ENCODE data around the gene EYA2. TPM values are rescaled to one million over a fixed set of nuclear protein-coding genes. Genes with fewer than 3 reads are reported as not detected.

EYA2 gene
- polyA plus RNA-seq, 1 experiment = 4.0 TPM

GRCh38 chr20:46963196-46963529, 68.5 kb downstream of the EYA2 start:
- H3K9me3 ChIP-seq (ENCODE audit: control insufficient read depth, insufficient read depth, low read length) = no peaks in the 10 kb centered on the region
- no peaks in the 10 kb centered on the region for H3K27me3 ChIP-seq (ENCODE audit: control insufficient read depth, insufficient read depth, low read length)
- CTCF ChIA-PET = no interaction called here
- H3K4me3 ChIP-seq (ENCODE audit: low read depth, low read length) = no peak overlapping the region
- DNase-seq (ENCODE audit: low read depth, low spot score) = no peak
- no peak overlapping the region for H3K27ac ChIP-seq (ENCODE audit: low read depth, low read length)
- POLR2A ChIA-PET = no interaction called here
- no peak for TF ChIP-seq CTCF (IDR thresholded peaks at IDR 0.05; ENCODE audit: low read depth, low read length)

GRCh38 chr20:46963758-46964617, 69.3 kb downstream of the EYA2 start:
- Histone ChIP-seq H3K4me3 (ENCODE audit: low read depth, low read length) (no peak overlapping the region), H3K9me3 (ENCODE audit: control insufficient read depth, insufficient read depth, low read length) (no peaks in the 10 kb centered on the region), H3K27ac (ENCODE audit: low read depth, low read length) (no peak overlapping the region), H3K27me3 (ENCODE audit: control insufficient read depth, insufficient read depth, low read length) (no peaks in the 10 kb centered on the region)
- CTCF ChIA-PET = no interaction called here
- POLR2A ChIA-PET = no interaction called here
- no peak for DNase-seq (ENCODE audit: low read depth, low spot score)
- TF ChIP-seq CTCF (IDR thresholded peaks at IDR 0.05; ENCODE audit: low read depth, low read length) = no peak

GRCh38 chr20:46964618-46965455, 70.2 kb downstream of the EYA2 start:
- Histone ChIP-seq H3K27ac (ENCODE audit: low read depth, low read length) (no peak overlapping the region), H3K4me3 (ENCODE audit: low read depth, low read length) (no peak overlapping the region), H3K9me3 (ENCODE audit: control insufficient read depth, insufficient read depth, low read length) (no peaks in the 10 kb centered on the region), H3K27me3 (ENCODE audit: control insufficient read depth, insufficient read depth, low read length) (no peaks in the 10 kb centered on the region)
- no peak for TF ChIP-seq CTCF (IDR thresholded peaks at IDR 0.05; ENCODE audit: low read depth, low read length)
- CTCF ChIA-PET = no interaction called here
- DNase-seq (ENCODE audit: low read depth, low spot score) = no peak
- POLR2A ChIA-PET = no interaction called here

GRCh38 chr20:46965477-46965876, 70.8 kb downstream of the EYA2 start:
- no peaks in the 10 kb centered on the region for H3K27me3 ChIP-seq (ENCODE audit: control insufficient read depth, insufficient read depth, low read length)
- no peak overlapping the region for H3K4me3 ChIP-seq (ENCODE audit: low read depth, low read length)
- H3K9me3 ChIP-seq (ENCODE audit: control insufficient read depth, insufficient read depth, low read length) = no peaks in the 10 kb centered on the region
- DNase-seq (ENCODE audit: low read depth, low spot score) = no peak
- ChIA-PET CTCF (no interaction called here), POLR2A (no interaction called here)
- no peak overlapping the region for H3K27ac ChIP-seq (ENCODE audit: low read depth, low read length)
- TF ChIP-seq CTCF (IDR thresholded peaks at IDR 0.05; ENCODE audit: low read depth, low read length) = no peak

- ChIA-PET CTCF (interaction anchor here (1.3 kb wide), 1 partner anchor 214 kb away, joined by 3 read pairs; no protein-coding TSS in a partner anchor), POLR2A (no interaction called here)
- no peak for DNase-seq (ENCODE audit: low read depth, low spot score)
Measured at GRCh38 chr20:46967646-46968045, 73.0 kb downstream of the EYA2 start.

More at GRCh38 chr20:46967646-46968045, 73.0 kb downstream of the EYA2 start:
- TF ChIP-seq CTCF (IDR thresholded peaks at IDR 0.05; ENCODE audit: low read depth, low read length) = no peak
- Histone ChIP-seq H3K9me3 (ENCODE audit: control insufficient read depth, insufficient read depth, low read length) (no peaks in the 10 kb centered on the region), H3K27ac (ENCODE audit: low read depth, low read length) (no peak overlapping the region), H3K27me3 (ENCODE audit: control insufficient read depth, insufficient read depth, low read length) (no peaks in the 10 kb centered on the region), H3K4me3 (ENCODE audit: low read depth, low read length) (no peak overlapping the region)
